Neural cell (in vitro differentiated cells): ENCODE measurements around the gene AIF1L.

Source experiments
- EP300 ChIP-seq: fragments of 450-650 bp; conservative IDR thresholded peaks from 2 replicates; pipeline ENCODE4 v1.6.1; 2014; ENCODE audit warnings: antibody characterized with exemption, mild to moderate bottlenecking, moderate library complexity; ENCODE audit not compliant: poor library complexity, severe bottlenecking
- EZH2 ChIP-seq: fragments of 200-600, 300-800 bp; shearing (Covaris generic), sonication (generic); IDR thresholded peaks from 2 replicates; pipeline ENCODE4 v1.6.1; 2014; ENCODE audit warnings: antibody characterized with exemption, low read length, borderline replicate concordance, mild to moderate bottlenecking; ENCODE audit not compliant: insufficient read depth, poor library complexity, severe bottlenecking
- MXI1 ChIP-seq: fragments of 450-650 bp; conservative IDR thresholded peaks from 2 replicates; pipeline ENCODE4 v1.6.1; 2014; ENCODE audit warnings: antibody characterized with exemption, mild to moderate bottlenecking; ENCODE audit not compliant: poor library complexity, severe bottlenecking
- POLR2AphosphoS5 ChIP-seq: IDR thresholded peaks from 2 replicates; pipeline ENCODE4 v1.6.1; 2012
- RAD21 ChIP-seq: fragments of 450-650 bp; conservative IDR thresholded peaks from 2 replicates; pipeline ENCODE4 v1.6.1; 2014; ENCODE audit warnings: antibody characterized with exemption, mild to moderate bottlenecking, moderate library complexity
- SMC3 ChIP-seq: fragments of 450-650 bp; conservative IDR thresholded peaks from 2 replicates; pipeline ENCODE4 v1.6.1; 2014; ENCODE audit warnings: antibody characterized with exemption, mild to moderate bottlenecking, moderate library complexity; ENCODE audit not compliant: poor library complexity
- TAF1 ChIP-seq: IDR thresholded peaks from 2 replicates; pipeline ENCODE4 v1.6.1; 2012; ENCODE audit warnings: low read depth
- TF ChIP-seq, protein P1 (sequence below): fragments of 450-650 bp; IDR thresholded peaks from 2 replicates; pipeline ENCODE4 v1.5.1; 2014; ENCODE audit warnings: antibody characterized with exemption, mild to moderate bottlenecking, moderate library complexity; ENCODE audit not compliant: poor library complexity, severe bottlenecking

- TF ChIP-seq, protein P1, sequence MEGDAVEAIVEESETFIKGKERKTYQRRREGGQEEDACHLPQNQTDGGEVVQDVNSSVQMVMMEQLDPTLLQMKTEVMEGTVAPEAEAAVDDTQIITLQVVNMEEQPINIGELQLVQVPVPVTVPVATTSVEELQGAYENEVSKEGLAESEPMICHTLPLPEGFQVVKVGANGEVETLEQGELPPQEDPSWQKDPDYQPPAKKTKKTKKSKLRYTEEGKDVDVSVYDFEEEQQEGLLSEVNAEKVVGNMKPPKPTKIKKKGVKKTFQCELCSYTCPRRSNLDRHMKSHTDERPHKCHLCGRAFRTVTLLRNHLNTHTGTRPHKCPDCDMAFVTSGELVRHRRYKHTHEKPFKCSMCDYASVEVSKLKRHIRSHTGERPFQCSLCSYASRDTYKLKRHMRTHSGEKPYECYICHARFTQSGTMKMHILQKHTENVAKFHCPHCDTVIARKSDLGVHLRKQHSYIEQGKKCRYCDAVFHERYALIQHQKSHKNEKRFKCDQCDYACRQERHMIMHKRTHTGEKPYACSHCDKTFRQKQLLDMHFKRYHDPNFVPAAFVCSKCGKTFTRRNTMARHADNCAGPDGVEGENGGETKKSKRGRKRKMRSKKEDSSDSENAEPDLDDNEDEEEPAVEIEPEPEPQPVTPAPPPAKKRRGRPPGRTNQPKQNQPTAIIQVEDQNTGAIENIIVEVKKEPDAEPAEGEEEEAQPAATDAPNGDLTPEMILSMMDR = no peak
- TF ChIP-seq EZH2 = no peak
- TF ChIP-seq TAF1 = no peak
- TF ChIP-seq MXI1 = no peak
- TF ChIP-seq POLR2AphosphoS5 = no peak
- TF ChIP-seq RAD21 = no peak
- TF ChIP-seq SMC3 = no peak
- no peak for TF ChIP-seq EP300
These were observed 47.5 kb upstream of the AIF1L start for GRCh38 chr9:131048820-131049219.
